ENCODE measurements around the gene CRYL1. TPM values are rescaled to one million over a fixed set of nuclear protein-coding genes. Genes with fewer than 3 reads are reported as not detected.

The CRYL1 gene
- total RNA-seq, 1 experiment from 2014 or later = 13.4 TPM

DNA sequence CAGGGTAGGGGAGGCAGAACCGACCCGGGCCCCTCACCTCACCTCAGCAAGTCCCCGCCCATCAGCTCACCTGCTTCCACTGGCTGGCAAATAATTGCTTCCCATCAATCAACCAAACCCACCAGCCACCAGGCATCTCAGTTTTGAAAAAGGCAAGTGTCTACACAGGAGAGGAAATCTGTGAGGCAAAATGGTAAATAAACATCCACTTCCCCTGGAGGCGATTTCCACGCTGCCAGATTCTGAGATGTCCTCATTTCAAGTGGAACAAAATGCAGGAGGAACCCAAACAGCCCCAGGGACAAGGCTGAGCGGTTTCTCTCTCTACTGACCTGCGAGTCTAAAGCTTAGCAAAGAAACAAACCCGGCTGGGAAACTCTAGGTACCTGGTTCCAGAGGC, 117.5 kb downstream of the CRYL1 start:
- ChIA-PET POLR2A (no interaction called here), CTCF (no interaction called here)
- ATAC-seq (no peak), DNase-seq (ENCODE audit: low read depth, low spot score) (no peak)
- Histone ChIP-seq H3K9me3 (ENCODE audit: control insufficient read depth, insufficient read depth, low read depth, low read length) (no peaks in the 10 kb centered on the region), H3K27me3 (ENCODE audit: control insufficient read depth, insufficient read depth, low read length) (no peaks in the 10 kb centered on the region), H3K27ac (ENCODE audit: low read length) (no peak overlapping the region), H3K36me3 (ENCODE audit: control insufficient read depth, insufficient read depth, low read length) (no peaks in the 10 kb centered on the region), H3K4me3 (ENCODE audit: low read depth in 2 of 2, low read length in 2 of 2) (no peak overlapping the region), H3K4me1 (ENCODE audit: control insufficient read depth, insufficient read depth, low read length) (no peaks in the 10 kb centered on the region)
- in situ Hi-C loops (cut with HindIII; ENCODE audit: low pct_unique_long_range_greater_than_20kb, low sequenced_read_pairs) = no loop called here
- TF ChIP-seq POLR2AphosphoS5 (IDR thresholded peaks at IDR 0.05; ENCODE audit: low read depth, low read length) (no peak), REST (IDR thresholded peaks at IDR 0.05; ENCODE audit: insufficient read depth in 1 of 2, low read depth in 2 of 2, low read length in 1 of 2) (no peak), TCF7L2 (IDR thresholded peaks at IDR 0.05; ENCODE audit: low read depth, low read length) (no peak), SIN3A (IDR thresholded peaks at IDR 0.05; ENCODE audit: borderline replicate concordance, insufficient read depth, low read depth, low read length) (no peak)
- TF ChIP-seq, protein P1, sequence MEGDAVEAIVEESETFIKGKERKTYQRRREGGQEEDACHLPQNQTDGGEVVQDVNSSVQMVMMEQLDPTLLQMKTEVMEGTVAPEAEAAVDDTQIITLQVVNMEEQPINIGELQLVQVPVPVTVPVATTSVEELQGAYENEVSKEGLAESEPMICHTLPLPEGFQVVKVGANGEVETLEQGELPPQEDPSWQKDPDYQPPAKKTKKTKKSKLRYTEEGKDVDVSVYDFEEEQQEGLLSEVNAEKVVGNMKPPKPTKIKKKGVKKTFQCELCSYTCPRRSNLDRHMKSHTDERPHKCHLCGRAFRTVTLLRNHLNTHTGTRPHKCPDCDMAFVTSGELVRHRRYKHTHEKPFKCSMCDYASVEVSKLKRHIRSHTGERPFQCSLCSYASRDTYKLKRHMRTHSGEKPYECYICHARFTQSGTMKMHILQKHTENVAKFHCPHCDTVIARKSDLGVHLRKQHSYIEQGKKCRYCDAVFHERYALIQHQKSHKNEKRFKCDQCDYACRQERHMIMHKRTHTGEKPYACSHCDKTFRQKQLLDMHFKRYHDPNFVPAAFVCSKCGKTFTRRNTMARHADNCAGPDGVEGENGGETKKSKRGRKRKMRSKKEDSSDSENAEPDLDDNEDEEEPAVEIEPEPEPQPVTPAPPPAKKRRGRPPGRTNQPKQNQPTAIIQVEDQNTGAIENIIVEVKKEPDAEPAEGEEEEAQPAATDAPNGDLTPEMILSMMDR (IDR thresholded peaks at IDR 0.05) = no peak
- intact Hi-C loops (cut with micrococcal nuclease; ENCODE audit: unreplicated experiment) = no loop called here
- BruUV-seq (replicated peaks) = no TSS peak

DNA sequence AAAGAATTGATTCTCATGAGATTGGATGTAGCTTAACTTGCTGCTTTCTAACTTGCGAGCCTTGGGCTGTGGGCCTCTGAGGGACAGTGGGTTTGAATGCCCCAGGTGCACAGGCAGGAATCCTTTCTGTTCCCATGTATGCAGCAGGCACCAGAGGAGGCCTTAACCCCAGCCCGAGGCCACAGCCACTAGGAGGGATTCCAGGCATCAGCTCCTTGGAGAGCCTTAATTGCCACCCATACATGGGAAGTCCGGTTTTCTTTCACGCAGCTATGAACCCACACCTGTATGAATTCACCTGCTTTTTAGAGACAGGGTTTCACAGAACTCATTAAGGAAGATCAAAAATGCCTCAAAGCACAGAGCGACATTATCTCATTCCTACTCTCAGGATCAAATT, 117.9 kb downstream of the CRYL1 start:
- Histone ChIP-seq H3K36me3 (ENCODE audit: control insufficient read depth, insufficient read depth, low read length) (no peaks in the 10 kb centered on the region), H3K9me3 (ENCODE audit: control insufficient read depth, insufficient read depth, low read depth, low read length) (no peaks in the 10 kb centered on the region), H3K4me1 (ENCODE audit: control insufficient read depth, insufficient read depth, low read length) (no peaks in the 10 kb centered on the region), H3K4me3 (ENCODE audit: low read depth in 2 of 2, low read length in 2 of 2) (no peak overlapping the region), H3K27me3 (ENCODE audit: control insufficient read depth, insufficient read depth, low read length) (no peaks in the 10 kb centered on the region), H3K27ac (ENCODE audit: low read length) (no peak overlapping the region)
- TF ChIP-seq TCF7L2 (IDR thresholded peaks at IDR 0.05; ENCODE audit: low read depth, low read length) (no peak), SIN3A (IDR thresholded peaks at IDR 0.05; ENCODE audit: borderline replicate concordance, insufficient read depth, low read depth, low read length) (no peak), REST (IDR thresholded peaks at IDR 0.05; ENCODE audit: insufficient read depth in 1 of 2, low read depth in 2 of 2, low read length in 1 of 2) (no peak), POLR2AphosphoS5 (IDR thresholded peaks at IDR 0.05; ENCODE audit: low read depth, low read length) (no peak)
- TF ChIP-seq, protein P1 (IDR thresholded peaks at IDR 0.05) = no peak
- BruUV-seq (replicated peaks) = no TSS peak
- no peak for ATAC-seq
- intact Hi-C loops (cut with micrococcal nuclease; ENCODE audit: unreplicated experiment) (no loop called here), in situ Hi-C loops (cut with HindIII; ENCODE audit: low pct_unique_long_range_greater_than_20kb, low sequenced_read_pairs) (no loop called here)
- ChIA-PET CTCF (no interaction called here), POLR2A (no interaction called here)
- DNase-seq (ENCODE audit: low read depth, low spot score) = no peak

Measured in Panc1 (cell line).